GM12878 (cell line): ENCODE measurements around the gene RANBP9. TPM values are rescaled to one million over a fixed set of nuclear protein-coding genes. Genes with fewer than 3 reads are reported as not detected.

Experiments
- ATAC-seq: fragments of 200-7000 bp; cut with Tn5 transposase; 3 replicates; pipeline ENCODE4 v1.9.1; 2020; ENCODE audit warnings: mild to moderate bottlenecking, moderate library complexity
- BruUV-seq: library from RNA; stranded (reverse); fragments of 400-500 nt; replicated peaks from 2 replicates; lab custom pipeline; 2021; lab: Mats Ljungman, UMichigan
- CTCF ChIA-PET: fragments of 300-600 bp; sonication (Branson Sonifier 250); formaldehyde crosslinking; extraction: SDS; loops from one replicate; lab custom pipeline; 2021; ENCODE audit warnings: inconsistent platforms; lab: Yijun Ruan, JAX
- POLR2A ChIA-PET: fragments of 350-600 bp; formaldehyde crosslinking; extraction: SDS; loops from one replicate; lab custom pipeline; 2021; ENCODE audit warnings: inconsistent platforms; lab: Charles Lee
- RAD21 ChIA-PET: fragments of 300-600 bp; sonication (Branson Sonifier 250); formaldehyde crosslinking; loops from one replicate; lab custom pipeline; 2023; ENCODE audit warnings: antibody characterized with exemption; ENCODE audit not compliant: unreplicated experiment; lab: Charles Lee
- SMC1A ChIA-PET: fragments of 300-600 bp; sonication (Branson Sonifier 250); formaldehyde crosslinking; loops from one replicate; lab custom pipeline; 2023; ENCODE audit not compliant: unreplicated experiment, uncharacterized antibody; lab: Charles Lee
- DNase-seq: peaks from one replicate; pipeline ENCODE4 v3.0.0-alpha.2; 2011; ENCODE audit warnings: low read depth, low spot score
- FAIRE-seq: peaks from 3 replicates; lab custom pipeline; 2011; peaks lifted over from hg19 to GRCh38; lab: Jason Lieb, UNC
- H2AFZ ChIP-seq: 2 replicates; pipeline ENCODE4 v1.6.0; 2011; ENCODE audit warnings: low read depth, low read length, control low read depth; ENCODE audit not compliant: control insufficient read depth
- H3K27ac ChIP-seq: 2 replicates; pipeline ENCODE4 v1.5.1; 2011; ENCODE audit warnings: control low read depth; ENCODE audit not compliant: control insufficient read depth, insufficient read depth
- H3K27me3 ChIP-seq, 2 experiments: replicated peaks in 1 of 2; 2 replicates each; pipeline versions ENCODE4 v1.6.0 to v1.6.1; 2011; ENCODE audit warnings: low read length in 1 of 2; ENCODE audit not compliant: control insufficient read depth in 2 of 2, insufficient read depth in 2 of 2
- H3K36me3 ChIP-seq, 2 experiments: 2 replicates each; pipeline ENCODE4 v1.5.1; 2011; ENCODE audit warnings: low read length in 1 of 2; ENCODE audit not compliant: control insufficient read depth in 2 of 2, insufficient read depth in 2 of 2
- H3K4me1 ChIP-seq: 2 replicates; pipeline ENCODE4 v1.6.1; 2011; ENCODE audit warnings: mild to moderate bottlenecking, low read length, moderate library complexity, mixed read lengths; ENCODE audit not compliant: control insufficient read depth, insufficient read depth
- H3K4me2 ChIP-seq: 2 replicates; pipeline ENCODE4 v1.6.0; 2011; ENCODE audit warnings: control low read depth; ENCODE audit not compliant: control insufficient read depth, insufficient read depth
- H3K4me3 ChIP-seq: fragments of 200-600 bp; sonication (generic); 2 replicates; pipeline ENCODE4 v1.5.1; 2016
- H3K79me2 ChIP-seq: 2 replicates; pipeline ENCODE4 v1.6.0; 2011; ENCODE audit warnings: low read length; ENCODE audit not compliant: control insufficient read depth, insufficient read depth
- H3K9ac ChIP-seq: 2 replicates; pipeline ENCODE4 v1.8.0; 2011; ENCODE audit warnings: low read length, control low read depth, mixed read lengths; ENCODE audit not compliant: control insufficient read depth, insufficient read depth
- H3K9me3 ChIP-seq: replicated peaks from 3 replicates; pipeline ENCODE4 v1.5.1; 2011; ENCODE audit warnings: mild to moderate bottlenecking, low read length; ENCODE audit not compliant: control insufficient read depth, insufficient read depth
- H4K20me1 ChIP-seq: 2 replicates; pipeline ENCODE4 v1.6.0; 2011; ENCODE audit not compliant: control insufficient read depth, insufficient read depth
- ATF3 ChIP-seq: IDR thresholded peaks from 2 replicates; pipeline ENCODE4 v1.6.1; 2011; ENCODE audit warnings: low read depth, mild to moderate bottlenecking, low read length, moderate library complexity, borderline replicate concordance; ENCODE audit errors: extremely low read depth
- CHD4 ChIP-seq: fragments of 200-600 bp; sonication (generic); IDR thresholded peaks from 2 replicates; pipeline ENCODE4 v1.6.1; 2016; ENCODE audit warnings: mild to moderate bottlenecking
- CTCF ChIP-seq, 3 experiments: IDR thresholded peaks in 2 of 3; conservative IDR thresholded peaks in 1 of 3; 2 replicates each; pipeline ENCODE4 v1.5.1; 2011; ENCODE audit warnings: low read depth in 3 of 3, low read length in 3 of 3, mild to moderate bottlenecking in 3 of 3, control low read depth in 2 of 3, moderate library complexity in 2 of 3, inconsistent platforms in 1 of 3, mixed read lengths in 1 of 3; ENCODE audit not compliant: control insufficient read depth in 2 of 3, insufficient read depth in 1 of 3; ENCODE audit errors: extremely low read depth in 1 of 3
- GATAD2B ChIP-seq: fragments of 450-650 bp; conservative IDR thresholded peaks from 2 replicates; pipeline ENCODE4 v1.6.1; 2017; ENCODE audit warnings: low read depth, mild to moderate bottlenecking, moderate library complexity
- HSF1 ChIP-seq: fragments of 150-350 bp; IDR thresholded peaks from 2 replicates; pipeline ENCODE4 v1.6.1; 2014; ENCODE audit warnings: mild to moderate bottlenecking, low read depth, low read length
- IRF4 ChIP-seq: IDR thresholded peaks from 2 replicates; pipeline ENCODE4 v1.6.1; 2011; ENCODE audit warnings: low read depth, low read length
- NFIC ChIP-seq: IDR thresholded peaks from 2 replicates; pipeline ENCODE4 v1.6.1; 2012; ENCODE audit warnings: low read depth, mild to moderate bottlenecking, inconsistent platforms, low read length, moderate library complexity
- RCOR1 ChIP-seq: conservative IDR thresholded peaks from 2 replicates; pipeline ENCODE4 v1.6.1; 2012; ENCODE audit warnings: low read depth, low read length, improper control_type of control experiment
- SPI1 ChIP-seq: IDR thresholded peaks from 2 replicates; pipeline ENCODE4 v1.6.1; 2011; ENCODE audit warnings: low read depth, mild to moderate bottlenecking, low read length, moderate library complexity, borderline replicate concordance; ENCODE audit not compliant: insufficient read depth
- SREBF1 ChIP-seq: IDR thresholded peaks from 2 replicates; pipeline ENCODE4 v1.6.1; 2012; ENCODE audit warnings: mild to moderate bottlenecking, low read length
- ZBED1 ChIP-seq: IDR thresholded peaks from 2 replicates; pipeline ENCODE4 v1.6.1; 2016; ENCODE audit warnings: borderline replicate concordance
- ZBTB4 ChIP-seq: fragments of 450-650 bp; formaldehyde crosslinking; IDR thresholded peaks from 2 replicates; pipeline ENCODE4 v1.4.0; 2022; ENCODE audit warnings: mild to moderate bottlenecking, moderate library complexity
- WGBS: methylation state at CpG from one replicate; pipeline ENCODE4 v1.1.6; 2016; ENCODE audit warnings: low lambda C conversion rate; ENCODE audit not compliant: insufficient replicate concordance, insufficient coverage; ENCODE audit errors: missing lambda C conversion rate; 5-methylcytosine and 5-hydroxymethylcytosine counted together
- in situ Hi-C: fragments of 300-500 bp; cut with MboI; formaldehyde crosslinking; loops from 9 replicates; pipeline ENCODE4 v1.14.3; 2018; ENCODE audit warnings: mixed read lengths
- intact Hi-C: fragments of 100-400 bp; cut with micrococcal nuclease; formaldehyde crosslinking; loops from one replicate; pipeline ENCODE4 v1.14.2; 2022; ENCODE audit not compliant: unreplicated experiment
- polyA plus RNA-seq, 11 experiments: library from polyadenylated mRNA; depleted of rRNA in 4 of 11; unstranded in 6 of 11; stranded (reverse) in 5 of 11; fragments of >200 nt; fragmentation: Nextera tagmentation in 4 of 11; fragmentation: Illumina TruSeq in 1 of 11; extraction: Ambion mirVana in 4 of 11; extraction: Trizol in 1 of 11; gene quantifications; 1 replicate in 1 of 11; 2 replicates in 10 of 11; pipeline versions ENCODE4 v1.2.1 to v1.2.3, GENCODE V29; 2011 to 2016; ENCODE audit warnings: inconsistent platforms in 2 of 11, missing spikeins in 2 of 11, low read depth in 1 of 11
- total RNA-seq, 4 experiments: library from RNA; depleted of rRNA in 3 of 4; stranded (reverse); fragments of >200 nt in 3 of 4; fragmentation: Illumina TruSeq in 1 of 4; extraction: Trizol in 1 of 4; gene quantifications; 2 replicates each; pipeline versions ENCODE4 v1.2.1 to v1.2.3, GENCODE V29; 2013 to 2021
- TF ChIP-seq, protein P1 (sequence below): fragments of 450-650 bp; IDR thresholded peaks from 2 replicates; pipeline ENCODE4 v1.6.1; 2017; ENCODE audit warnings: mild to moderate bottlenecking
- TF ChIP-seq, protein P2 (sequence below): IDR thresholded peaks from 2 replicates; pipeline ENCODE4 v1.6.1; 2011; ENCODE audit warnings: low read depth, low read length, improper control_type of control experiment, borderline replicate concordance

The RANBP9 gene
- total and polyA plus RNA-seq, 10 of the 15 experiments (the other 5 are each of a cell fraction or from before 2014, with no cell fraction given): 3.7 to 43.1 (median 16.2) TPM

GRCh38 chr6:13730704-13731103 is 19.1 kb upstream of the RANBP9 start:
- no peak for ATAC-seq
- no peak for FAIRE-seq
- no peaks in the 10 kb centered on the region for H3K4me1 ChIP-seq
- in situ Hi-C loops (no loop called here), intact Hi-C loops (no loop called here)
- ChIA-PET RAD21 (no interaction called here), CTCF (interaction anchor here (1.2 kb wide), 1 partner anchor 33 kb away, joined by 3 read pairs; no protein-coding TSS in a partner anchor), SMC1A (interaction anchor here (0.6 to 1.7 kb wide), 2 partner anchors 33 to 64 kb away, joined by 3 to 4 read pairs; no protein-coding TSS in a partner anchor), POLR2A (no interaction called here)
- H3K9me3 ChIP-seq: no peaks in the 10 kb centered on the region
- H3K79me2 ChIP-seq: no peaks in the 10 kb centered on the region
- no peaks in the 10 kb centered on the region for H3K36me3 ChIP-seq
- no TSS peak for BruUV-seq
- H2AFZ ChIP-seq: no peak overlapping the region
- WGBS: 65% methylated on average over 7 of the region's 7 CpGs
- no peaks in the 10 kb centered on the region for H4K20me1 ChIP-seq
- TF ChIP-seq, protein P1, sequence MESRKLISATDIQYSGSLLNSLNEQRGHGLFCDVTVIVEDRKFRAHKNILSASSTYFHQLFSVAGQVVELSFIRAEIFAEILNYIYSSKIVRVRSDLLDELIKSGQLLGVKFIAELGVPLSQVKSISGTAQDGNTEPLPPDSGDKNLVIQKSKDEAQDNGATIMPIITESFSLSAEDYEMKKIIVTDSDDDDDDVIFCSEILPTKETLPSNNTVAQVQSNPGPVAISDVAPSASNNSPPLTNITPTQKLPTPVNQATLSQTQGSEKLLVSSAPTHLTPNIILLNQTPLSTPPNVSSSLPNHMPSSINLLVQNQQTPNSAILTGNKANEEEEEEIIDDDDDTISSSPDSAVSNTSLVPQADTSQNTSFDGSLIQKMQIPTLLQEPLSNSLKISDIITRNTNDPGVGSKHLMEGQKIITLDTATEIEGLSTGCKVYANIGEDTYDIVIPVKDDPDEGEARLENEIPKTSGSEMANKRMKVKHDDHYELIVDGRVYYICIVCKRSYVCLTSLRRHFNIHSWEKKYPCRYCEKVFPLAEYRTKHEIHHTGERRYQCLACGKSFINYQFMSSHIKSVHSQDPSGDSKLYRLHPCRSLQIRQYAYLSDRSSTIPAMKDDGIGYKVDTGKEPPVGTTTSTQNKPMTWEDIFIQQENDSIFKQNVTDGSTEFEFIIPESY: no peak
- TF ChIP-seq NFIC: no peak
- TF ChIP-seq, protein P2, sequence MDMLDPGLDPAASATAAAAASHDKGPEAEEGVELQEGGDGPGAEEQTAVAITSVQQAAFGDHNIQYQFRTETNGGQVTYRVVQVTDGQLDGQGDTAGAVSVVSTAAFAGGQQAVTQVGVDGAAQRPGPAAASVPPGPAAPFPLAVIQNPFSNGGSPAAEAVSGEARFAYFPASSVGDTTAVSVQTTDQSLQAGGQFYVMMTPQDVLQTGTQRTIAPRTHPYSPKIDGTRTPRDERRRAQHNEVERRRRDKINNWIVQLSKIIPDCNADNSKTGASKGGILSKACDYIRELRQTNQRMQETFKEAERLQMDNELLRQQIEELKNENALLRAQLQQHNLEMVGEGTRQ: no peak
- no peak for TF ChIP-seq ZBED1
- TF ChIP-seq HSF1: no peak
- no peak for TF ChIP-seq ATF3
- no peak for TF ChIP-seq SPI1
- TF ChIP-seq GATAD2B: no peak
- no peak for TF ChIP-seq CTCF (IDR thresholded peaks at IDR 0.05 in 2 of 3, conservative IDR thresholded peaks at IDR 0.05 in 1 of 3; ENCODE audit: control insufficient read depth in 2 of 3, extremely low read depth in 1 of 3, insufficient read depth in 1 of 3, low read depth in 3 of 3, low read length in 3 of 3)
- TF ChIP-seq RCOR1: no peak
- TF ChIP-seq SREBF1: no peak
- TF ChIP-seq IRF4: no peak
- no peak for TF ChIP-seq CHD4
- no peak for TF ChIP-seq ZBTB4 (CRISPR knock-in tag)
- DNase-seq: no peak
- H3K4me2 ChIP-seq: no peak overlapping the region
- no peak overlapping the region for H3K9ac ChIP-seq
- no peak overlapping the region for H3K4me3 ChIP-seq
- H3K27me3 ChIP-seq: peaks cover 0 to 4% of the 10 kb centered on the region in 2 experiments; a peak in 2 of 4 replicates
- no peak overlapping the region for H3K27ac ChIP-seq
